Ureter (tissue), 1 donor: Measurements from ENCODE around the gene EXOC4. TPM values are rescaled to one million over a fixed set of nuclear protein-coding genes. Genes with fewer than 3 reads are reported as not detected.
"Not testable (repeated sequence)": the region's sequence is repeated elsewhere in the genome, so short reads cannot be mapped to it uniquely, and the experiment has no call there.

Experiments used
- DNase-seq: peaks from one replicate; pipeline ENCODE4 v3.0.0-alpha.2; 2020; ENCODE audit warnings: low spot score
- total RNA-seq: library from RNA; stranded (reverse); gene quantifications from one replicate; pipeline ENCODE4 v1.2.4, GENCODE V29; 2023
- donor health status: DM: yes; HTN: yes; CAD: no.

The EXOC4 gene
- total RNA-seq, 1 donor from 2014 or later = 145 TPM

DNA sequence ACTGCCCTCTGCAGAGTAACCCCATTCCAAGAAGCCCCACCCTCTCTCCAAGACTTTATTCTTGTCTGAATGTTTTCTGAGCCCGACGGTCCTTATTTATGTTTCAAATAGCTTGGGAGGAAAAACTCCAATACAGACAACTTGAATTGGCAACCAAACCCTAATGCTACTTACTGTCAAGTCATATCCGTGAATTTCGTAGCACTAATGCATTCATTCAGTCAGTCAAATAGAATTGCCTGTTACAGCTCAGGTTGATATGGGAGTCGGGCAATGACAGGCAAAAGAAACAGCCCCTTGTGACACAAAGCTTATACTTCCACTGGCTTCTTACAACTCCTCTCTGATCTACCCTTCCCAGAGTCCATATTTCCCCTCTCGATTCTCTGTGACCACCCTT is 815.8 kb downstream of the EXOC4 start:
- no peak for DNase-seq

DNA sequence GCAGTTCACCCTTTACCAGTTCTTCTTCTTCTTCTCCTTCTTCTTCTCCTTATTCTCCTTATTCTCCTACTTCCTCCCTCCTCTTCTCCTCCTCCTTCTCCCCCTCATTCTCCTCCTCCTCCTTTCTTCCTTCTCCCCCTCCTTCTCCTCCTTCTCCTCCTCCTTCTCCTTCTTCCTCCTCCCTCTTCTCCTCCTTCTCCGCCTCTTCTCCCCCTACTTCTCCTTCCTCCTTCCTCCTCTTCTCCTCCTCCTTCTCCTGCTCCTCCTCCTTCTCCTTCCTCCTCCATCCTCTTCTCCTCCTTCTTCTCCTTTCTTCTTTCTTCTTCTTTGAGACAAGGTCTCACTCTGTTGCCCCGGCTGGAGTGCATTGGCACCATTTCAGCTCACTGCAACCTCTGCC is 816.3 kb downstream of the EXOC4 start:
- DNase-seq = no peak

DNA sequence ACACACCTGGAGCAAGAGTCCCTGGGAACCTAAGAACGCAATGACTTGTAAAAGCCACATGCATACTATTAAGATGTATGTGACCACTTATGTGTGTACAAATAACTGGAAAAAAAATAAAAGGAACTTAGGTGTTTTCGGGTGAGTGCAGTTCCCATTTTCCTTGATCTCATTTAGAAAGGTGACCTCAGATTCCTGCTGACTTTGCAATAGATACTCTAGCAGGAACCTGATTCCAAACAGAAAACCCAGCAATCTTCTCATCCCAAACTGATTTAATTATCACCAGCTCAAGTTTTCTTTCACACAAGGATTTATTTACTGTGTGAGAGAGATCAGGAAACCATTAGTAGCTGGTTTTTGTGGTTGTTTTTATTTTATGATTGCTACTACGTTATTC is 817.8 kb downstream of the EXOC4 start:
- DNase-seq = no peak

DNA sequence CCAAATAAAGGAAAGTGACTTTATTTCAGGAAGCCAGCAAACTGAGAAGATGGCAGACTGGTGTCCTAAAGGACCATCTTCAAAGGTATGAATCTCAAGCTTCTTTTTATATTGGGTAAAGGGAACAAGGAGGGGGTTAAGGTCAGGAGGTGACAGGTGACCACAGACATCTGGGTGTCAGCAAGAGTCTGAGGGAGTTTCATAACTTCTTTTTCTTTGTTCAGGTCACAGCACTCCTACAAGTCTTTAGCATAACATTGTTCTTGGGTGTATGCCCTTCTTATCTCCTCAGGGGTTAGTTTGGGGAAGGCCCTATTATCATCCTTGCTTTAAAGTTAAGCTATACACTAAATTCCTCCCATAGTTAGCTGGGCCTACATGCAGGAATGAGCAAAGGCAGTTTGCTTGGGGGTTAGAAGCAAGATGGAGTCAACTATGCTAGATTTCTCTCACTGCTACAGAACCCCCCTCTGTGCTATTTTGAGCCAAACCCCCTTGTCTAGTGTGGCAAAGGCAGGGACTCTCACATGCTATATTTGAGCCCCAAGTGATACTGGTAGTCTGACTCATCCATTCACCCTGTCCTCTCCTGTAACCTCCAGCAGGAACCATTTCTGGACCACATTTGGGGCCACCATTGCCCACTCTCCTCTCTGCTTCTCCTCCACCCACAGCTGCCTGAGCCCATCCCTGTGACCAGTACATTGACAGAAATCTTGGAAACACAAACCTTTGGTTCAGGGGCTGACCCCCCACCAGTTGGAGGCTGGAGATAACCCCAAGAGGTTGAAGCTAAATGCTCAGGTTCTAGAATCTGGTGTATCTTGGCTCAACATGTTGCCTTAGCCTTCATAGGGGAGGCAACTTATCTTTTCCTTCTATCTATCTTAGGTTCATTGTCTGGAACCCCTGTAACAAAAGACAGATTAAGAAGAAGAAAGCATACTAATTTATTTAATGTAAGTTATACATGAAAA is 818.8 kb downstream of the EXOC4 start:
- no peak for DNase-seq

DNA sequence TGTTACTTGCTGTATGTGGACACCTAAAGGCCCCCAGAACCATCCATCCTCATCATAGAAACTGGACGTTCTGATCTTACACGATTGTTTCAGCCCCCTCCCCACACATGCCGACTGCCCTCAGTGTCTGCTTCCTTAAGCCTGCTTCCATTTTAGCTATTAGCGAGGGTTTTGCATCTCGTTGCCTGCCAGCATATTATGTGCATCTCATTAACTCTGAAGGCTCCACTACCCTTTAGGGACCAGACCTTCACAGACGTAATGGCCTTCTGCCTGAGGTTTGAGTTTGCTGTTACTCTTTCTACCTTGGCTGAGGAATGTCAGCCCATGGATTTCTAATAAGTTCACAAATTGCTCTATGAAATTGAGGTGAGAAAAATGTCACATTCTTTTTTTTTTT is 820.4 kb downstream of the EXOC4 start:
- DNase-seq = no peak

DNA sequence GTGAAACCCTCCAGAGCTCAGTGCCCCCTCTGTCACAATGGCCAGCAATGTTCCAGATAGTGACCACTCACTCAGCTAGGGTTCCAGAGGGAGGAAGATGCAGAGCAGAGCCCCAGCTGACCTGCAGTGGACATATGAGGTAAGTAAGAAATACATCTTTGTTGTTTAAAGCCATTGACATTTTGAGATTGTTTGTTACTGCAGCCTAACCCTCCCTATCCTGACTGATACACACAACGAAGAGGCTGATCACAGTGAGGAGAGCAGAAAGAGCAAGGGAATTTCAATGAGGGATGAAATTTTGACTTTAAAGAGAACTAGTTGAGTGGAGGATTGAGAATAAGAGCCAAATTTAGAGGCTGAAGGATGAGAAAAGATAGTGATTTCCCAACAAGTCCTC is 822.9 kb downstream of the EXOC4 start:
- DNase-seq = no peak

DNA sequence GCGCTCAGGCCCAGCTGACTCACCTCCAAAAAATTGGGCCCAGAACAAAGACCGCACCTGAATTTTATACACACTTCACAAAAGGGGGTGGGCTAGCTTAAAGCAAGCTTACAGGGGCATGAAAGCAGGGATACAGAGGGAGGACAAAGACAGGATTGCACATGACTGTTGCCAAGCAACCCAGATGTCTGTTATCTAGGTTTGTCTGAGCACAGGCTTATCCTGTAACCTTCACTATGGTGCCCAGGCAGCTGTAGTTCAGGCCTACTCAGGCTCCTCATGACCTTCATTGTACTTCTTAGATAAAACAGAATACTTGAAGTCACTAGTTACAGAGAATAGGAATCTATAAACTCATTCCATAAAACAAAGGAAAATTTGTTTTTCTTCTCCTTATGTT is 824.7 kb downstream of the EXOC4 start:
- not testable (repeated sequence) for DNase-seq

DNA sequence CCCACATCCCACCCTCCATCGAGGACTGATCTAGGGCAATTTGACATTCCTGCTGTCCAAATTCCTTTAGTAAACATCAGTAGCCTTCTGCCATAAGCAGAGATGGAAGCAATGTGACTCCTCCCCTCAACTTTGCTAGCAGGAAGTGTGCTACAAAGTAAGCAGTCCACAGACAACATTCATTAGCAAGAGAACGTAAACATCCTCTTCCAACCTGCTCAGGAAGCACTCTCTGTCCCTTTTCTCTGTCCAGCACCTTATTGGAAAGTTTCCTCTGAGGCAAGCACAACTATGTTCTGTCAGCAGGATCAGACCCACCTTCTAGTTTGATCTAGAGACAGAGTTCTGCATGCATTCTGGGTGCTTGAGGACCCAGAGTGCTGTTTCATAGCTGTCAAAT is 826.1 kb downstream of the EXOC4 start:
- no peak for DNase-seq

DNA sequence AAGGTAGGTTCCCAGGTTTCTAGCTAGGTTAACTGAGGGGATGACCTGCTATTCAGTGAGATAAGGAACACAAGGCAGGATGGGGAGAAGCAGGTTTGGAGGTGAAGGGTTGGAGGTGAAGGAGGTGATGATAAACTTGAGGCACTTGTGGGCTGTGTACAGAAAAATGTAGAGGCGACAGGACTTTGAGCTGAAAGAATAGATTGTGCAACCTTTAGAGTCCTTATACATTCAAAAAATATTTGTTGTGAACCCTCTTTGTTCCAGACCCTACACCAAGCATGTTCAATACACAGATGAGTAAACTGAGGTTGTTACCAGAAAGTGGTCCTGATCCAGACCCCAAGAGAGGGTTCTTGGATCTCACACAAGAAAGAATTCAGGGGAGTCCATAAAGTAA is 828.8 kb downstream of the EXOC4 start:
- DNase-seq = no peak

DNA sequence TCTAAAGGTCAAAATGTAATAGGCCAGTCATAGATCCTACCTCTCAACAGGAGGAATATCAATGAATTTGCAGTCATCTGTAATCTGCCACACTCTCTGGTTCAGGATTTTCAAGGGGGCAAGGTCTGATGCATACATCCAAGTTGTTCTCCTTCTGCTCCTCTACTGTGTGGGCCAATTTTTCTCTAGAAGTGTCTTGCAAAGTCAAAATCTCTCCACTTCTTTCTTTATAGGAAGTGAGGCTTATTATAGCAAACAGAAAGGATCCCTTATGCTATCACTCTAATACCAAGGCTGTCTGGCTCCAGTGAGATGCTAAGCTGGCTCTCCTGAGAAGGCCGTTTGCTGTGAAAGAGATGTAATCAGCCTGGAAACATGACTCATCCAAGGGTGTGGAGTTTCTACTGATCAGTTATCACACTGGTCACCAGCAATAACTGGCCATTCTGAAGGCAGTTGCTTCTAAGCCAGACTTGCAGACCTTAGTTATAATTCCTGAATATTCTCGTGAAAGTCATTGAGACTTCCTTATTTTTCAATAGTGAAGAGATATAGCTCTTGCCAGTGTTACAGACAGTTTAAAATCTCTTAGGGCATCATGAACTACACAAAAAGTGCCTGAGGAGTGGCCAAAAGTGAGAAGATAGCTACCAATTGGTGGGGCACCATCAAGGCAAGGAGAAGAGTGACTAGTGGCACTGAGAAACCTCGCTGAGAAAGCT is 831.0 kb downstream of the EXOC4 start:
- no peak for DNase-seq

DNA sequence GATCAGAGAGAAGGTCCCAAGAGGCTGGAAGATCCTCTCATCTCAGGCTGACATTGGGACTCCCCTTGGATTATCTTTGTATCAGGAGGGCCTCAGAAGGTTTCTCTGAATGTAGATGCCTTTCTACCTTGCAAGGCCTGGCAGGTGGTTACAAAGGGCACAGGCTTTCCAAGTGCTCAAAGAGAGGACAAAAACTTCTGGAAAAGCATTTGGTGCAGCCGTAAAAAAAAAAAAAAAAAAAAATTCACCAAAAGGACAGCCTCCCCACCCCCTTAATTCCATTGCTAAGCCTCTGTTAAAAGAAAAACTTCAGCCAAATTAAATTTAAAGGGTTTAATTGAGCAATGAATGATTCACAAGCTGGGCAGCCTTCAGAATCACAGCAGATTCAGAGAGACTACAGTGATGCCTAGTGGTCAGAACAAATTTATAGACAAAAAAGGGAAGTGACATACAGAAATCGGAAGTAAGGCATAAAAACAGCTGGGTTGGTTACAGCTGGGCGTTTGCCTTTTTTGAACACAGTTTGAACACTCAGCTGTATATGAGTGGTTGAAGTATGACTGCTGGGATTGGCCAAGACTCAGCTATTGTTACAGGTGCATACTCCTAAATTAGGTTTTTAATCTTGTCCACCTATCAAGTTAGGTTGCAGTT is 831.7 kb downstream of the EXOC4 start:
- DNase-seq = no peak

DNA sequence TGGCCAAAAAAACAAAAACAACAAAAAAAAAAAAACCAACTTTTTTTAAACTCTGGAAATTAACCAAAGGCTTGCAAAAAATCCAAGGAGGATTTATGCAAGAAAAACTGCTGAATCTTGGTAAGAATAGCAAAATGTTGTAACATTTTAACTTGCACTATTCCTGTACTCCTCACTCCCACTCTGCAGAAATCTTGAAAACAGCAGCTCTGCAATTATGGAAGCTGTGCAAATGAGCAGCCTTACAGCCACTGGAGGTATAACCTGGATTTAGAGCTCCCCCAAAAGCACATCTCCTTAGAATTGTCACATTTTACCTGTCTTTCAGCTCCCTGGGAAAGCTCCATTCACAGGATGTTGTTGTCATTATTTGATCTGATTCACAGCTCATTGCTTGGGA is 832.4 kb downstream of the EXOC4 start:
- no peak for DNase-seq

DNA sequence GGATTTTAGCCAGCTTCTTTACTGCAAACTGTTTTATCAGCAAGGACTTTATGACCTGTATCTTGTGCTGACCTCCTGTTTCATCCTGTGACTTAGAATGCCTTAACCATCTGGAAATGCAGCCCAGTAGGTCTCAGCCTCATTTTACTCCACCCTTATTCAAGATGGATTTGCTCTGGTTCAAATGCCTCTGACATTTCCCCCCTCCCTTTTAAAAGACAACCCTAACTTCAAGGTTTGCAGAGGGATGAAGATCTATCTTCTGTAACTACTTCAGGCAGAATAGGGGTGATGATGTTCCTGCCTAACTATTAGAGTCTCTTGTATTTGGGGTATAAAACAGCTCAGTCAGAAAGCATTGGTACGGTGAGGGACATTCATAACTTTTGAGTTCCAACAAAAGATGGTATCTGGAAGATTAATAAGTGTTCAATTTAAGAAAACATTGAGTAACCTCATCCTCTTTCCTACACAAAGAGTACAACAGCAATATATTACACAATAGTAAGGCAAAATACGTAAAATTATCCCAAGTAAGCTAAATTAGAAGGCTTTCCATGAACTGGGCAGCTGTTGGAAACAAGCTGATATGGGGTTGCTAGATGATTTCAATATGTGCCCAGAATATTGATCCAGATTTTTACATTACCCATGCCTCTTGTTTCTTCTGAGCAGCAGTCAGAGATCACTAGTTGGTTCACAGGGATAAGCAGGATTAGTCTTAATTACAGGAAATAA is 834.3 kb downstream of the EXOC4 start:
- DNase-seq = no peak

DNA sequence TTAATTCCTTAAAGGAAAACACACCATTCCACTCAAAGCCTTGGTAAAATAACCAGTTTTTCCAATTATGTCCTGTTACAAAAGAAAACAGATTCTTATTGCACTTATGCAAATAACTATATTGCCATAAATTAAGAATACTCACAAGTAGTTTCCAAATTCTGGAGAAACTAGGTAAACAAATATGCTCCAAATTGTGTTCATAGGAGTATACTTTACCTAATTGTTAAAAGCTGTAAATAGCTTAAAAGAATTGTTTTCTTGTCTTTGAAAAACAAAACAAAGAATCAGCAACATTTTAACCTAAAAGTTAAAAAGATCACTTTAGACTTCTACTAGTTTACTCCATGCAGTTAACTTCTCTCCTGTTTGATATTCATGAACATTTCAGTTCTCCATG is 835.3 kb downstream of the EXOC4 start:
- DNase-seq = no peak

DNA sequence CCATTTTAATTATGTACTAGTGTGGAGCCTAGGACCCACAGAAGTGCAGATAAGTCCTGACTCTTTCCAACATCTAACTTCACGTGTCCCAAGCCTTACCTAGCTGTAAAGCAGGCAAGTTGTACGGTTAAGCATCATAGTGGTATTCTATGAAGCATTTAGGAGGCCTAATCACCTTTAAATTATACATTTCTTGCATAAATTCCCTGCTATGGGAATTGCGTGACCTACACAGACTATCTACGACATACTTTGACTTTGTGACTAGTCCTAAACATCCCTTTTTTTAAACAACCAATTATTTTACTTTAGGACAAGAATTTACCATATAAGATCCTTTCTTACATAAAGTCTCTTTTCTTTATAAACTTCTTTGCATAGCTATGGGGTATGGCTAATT is 836.6 kb downstream of the EXOC4 start:
- DNase-seq = no peak

DNA sequence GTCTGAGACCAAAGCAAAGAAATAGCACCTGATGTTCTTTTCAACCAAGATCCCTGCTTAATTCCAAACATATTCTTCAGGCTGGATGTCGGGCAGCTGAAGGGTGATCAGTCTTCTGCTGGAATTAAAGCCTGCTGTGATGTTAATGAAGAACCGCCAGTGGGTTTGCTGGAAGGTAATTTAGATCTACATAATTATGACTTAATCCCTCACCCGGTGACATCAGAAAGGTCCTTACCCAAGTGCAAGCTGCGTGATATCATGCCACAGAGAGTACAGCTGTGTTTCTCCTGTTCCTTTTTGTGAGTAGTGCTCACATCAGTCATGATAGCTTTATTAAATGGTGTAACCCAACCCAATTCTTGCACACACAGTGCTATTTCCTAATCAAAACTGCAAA is 845.2 kb downstream of the EXOC4 start:
- DNase-seq = no peak

DNA sequence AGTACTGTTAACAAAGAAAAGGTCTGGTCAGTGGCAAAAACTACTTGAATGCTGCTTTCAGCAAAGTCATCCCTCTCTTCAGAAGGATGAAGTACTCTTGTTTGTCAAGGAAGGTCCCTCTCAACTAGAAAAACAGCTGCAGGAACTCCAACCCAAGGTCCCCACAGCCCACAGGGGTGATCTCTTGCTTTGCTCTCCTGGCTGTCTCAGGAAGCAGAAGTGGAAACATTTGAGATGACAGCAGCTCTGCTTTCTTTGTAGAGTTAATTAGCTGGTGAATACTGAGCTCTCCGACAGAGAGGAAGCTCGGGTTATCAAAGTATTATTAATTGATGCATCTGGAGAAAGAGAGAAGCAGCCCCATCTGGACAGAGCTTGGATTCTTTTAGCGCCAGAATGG is 848.8 kb downstream of the EXOC4 start:
- DNase-seq = no peak

DNA sequence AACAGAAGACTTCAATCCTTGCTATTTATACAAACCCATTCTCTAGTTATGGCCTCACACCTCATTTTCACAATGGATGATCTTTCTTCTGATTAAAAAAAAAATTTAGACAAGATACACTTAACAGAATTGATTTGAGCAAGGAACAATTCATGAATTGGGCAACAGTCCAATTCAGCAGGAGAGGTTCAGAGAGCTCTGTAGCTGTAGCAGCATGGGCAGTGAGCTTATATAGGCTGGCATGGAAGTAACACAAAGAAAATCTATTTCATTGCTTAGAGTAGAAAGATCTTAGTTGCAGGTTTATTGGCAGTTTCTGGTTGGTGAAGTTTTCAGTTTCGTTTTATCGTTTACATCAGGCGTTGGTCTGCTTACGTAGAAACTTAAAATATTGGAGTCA is 851.3 kb downstream of the EXOC4 start:
- DNase-seq = no peak

DNA sequence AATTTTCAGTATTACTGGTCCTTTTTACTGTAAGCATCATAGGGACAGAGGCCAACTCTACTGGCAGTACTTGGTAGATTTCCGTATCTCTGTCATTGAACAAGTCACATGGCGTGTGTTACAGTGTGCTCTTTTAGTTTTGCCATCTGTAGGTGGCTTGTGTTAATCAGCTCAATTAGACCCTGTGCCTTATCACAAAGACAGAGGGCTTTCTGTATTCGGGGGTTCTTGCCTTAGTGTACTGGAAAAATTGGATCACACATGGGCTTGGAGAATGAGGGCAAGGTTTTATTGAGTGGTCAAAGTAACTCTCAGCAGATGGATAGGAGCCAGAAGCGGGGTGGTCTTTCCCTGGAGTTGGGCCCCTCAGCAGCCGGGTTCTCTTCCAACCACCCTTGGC is 853.0 kb downstream of the EXOC4 start:
- DNase-seq = no peak

DNA sequence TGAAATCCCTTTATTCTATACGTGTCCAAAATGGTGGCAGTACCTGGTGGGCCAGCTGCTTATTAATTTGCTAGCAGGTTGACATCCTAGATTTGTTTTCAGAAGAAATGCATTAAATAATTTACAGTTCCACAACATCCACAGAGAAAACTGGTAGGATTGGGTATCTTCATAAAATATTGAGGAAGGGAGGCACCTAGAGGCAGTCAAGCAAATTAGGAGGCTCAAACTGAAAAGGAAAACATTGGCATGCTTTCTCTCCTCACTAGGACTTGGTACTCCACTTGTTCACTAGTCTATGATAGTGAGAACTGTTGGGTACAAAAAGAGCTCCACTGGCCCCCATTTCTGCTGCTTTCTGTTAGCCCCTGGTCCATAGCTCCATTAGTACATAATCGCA is 855.9 kb downstream of the EXOC4 start:
- DNase-seq = no peak

DNA sequence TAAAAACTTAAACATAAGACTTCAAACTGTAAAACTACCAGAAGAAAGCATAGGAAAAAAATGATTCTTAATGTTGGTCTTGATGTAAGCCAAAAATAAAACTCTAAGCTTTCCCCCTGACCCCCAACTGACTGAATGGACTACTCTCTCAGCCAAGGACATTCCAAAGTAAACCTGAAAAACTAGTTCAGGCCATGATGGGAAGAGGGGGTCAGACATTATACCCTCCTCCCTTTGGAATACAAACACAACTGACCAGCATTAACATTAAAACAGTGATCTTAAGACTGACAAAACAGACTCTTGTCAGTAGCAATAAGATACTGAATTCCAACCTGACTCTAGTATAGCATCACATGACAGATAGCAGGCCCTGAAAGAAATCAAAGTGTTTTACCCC is 860.8 kb downstream of the EXOC4 start:
- no peak for DNase-seq

DNA sequence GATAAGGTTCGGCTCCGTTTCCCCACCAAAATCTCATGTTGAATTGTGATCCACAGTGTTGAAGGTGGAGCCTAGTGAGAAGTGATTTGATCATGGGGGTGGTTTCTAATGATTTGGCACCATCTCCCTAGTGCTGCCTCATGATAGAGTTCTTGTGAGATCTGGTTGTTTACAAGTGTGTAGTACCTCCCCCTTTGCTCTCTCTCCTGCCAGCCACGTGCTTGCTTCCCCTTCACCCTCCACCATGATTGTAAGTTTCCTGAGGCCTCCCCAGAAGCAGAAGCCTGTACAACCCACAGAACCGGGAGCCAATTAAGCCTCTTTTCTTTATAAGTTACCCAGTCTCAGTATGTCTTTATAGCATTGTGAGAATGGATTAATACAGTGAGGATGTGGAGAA is 862.1 kb downstream of the EXOC4 start:
- no peak for DNase-seq
